Measurements from ENCODE around the gene FXN.

DNA sequence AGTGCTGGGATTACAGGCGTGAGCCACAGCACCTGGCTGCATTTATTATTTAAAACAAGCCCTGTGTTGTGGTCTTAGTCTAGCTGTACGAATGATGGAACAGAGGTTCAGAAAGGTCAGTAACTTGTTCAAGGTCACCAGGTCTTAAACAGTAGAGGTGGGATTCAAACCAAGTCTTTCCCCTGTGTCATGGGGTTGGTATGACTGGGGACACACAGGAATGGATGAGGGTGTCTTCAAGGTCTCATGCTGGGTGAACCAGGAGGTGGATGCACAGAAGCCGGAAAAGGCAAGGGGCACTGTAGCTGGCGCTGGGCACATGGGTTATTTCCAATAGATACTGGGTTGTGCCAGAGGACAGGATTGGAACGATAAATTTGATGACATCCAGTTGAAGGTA lies 106.3 kb downstream of the FXN start:
- TF ChIP-seq POLR2AphosphoS5 (IDR thresholded peaks at IDR 0.05; ENCODE audit: low read depth, low read length) (no peak), SIN3A (IDR thresholded peaks at IDR 0.05; ENCODE audit: borderline replicate concordance, insufficient read depth, low read depth, low read length) (no peak)
- TF ChIP-seq, protein P1, sequence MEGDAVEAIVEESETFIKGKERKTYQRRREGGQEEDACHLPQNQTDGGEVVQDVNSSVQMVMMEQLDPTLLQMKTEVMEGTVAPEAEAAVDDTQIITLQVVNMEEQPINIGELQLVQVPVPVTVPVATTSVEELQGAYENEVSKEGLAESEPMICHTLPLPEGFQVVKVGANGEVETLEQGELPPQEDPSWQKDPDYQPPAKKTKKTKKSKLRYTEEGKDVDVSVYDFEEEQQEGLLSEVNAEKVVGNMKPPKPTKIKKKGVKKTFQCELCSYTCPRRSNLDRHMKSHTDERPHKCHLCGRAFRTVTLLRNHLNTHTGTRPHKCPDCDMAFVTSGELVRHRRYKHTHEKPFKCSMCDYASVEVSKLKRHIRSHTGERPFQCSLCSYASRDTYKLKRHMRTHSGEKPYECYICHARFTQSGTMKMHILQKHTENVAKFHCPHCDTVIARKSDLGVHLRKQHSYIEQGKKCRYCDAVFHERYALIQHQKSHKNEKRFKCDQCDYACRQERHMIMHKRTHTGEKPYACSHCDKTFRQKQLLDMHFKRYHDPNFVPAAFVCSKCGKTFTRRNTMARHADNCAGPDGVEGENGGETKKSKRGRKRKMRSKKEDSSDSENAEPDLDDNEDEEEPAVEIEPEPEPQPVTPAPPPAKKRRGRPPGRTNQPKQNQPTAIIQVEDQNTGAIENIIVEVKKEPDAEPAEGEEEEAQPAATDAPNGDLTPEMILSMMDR (IDR thresholded peaks at IDR 0.05), result no peak

Data from Panc1 (cell line).